Ectodermal cell (in vitro differentiated cells): ENCODE data around the gene KIF18A.

Experiments
- H3K27ac ChIP-seq: 2 replicates; pipeline ENCODE4 v1.7.0; 2013; ENCODE audit warnings: mild to moderate bottlenecking, low read depth, low read length; ENCODE audit not compliant: insufficient read depth, poor library complexity, severe bottlenecking
- H3K27me3 ChIP-seq: 2 replicates; pipeline ENCODE4 v1.7.0; 2013; ENCODE audit warnings: mild to moderate bottlenecking, low read length; ENCODE audit not compliant: insufficient read depth, control insufficient read depth, poor library complexity, severe bottlenecking
- H3K36me3 ChIP-seq: one replicate; pipeline ENCODE4 v1.7.0; 2013; ENCODE audit warnings: low read length; ENCODE audit not compliant: control insufficient read depth, insufficient read depth
- H3K4me1 ChIP-seq: one replicate; pipeline ENCODE4 v1.7.0; 2013; ENCODE audit warnings: low read length; ENCODE audit not compliant: control insufficient read depth, insufficient read depth
- H3K4me3 ChIP-seq: 2 replicates; pipeline ENCODE4 v1.7.0; 2013; ENCODE audit warnings: low read depth, low read length, control low read depth; ENCODE audit not compliant: insufficient read depth
- H3K9me3 ChIP-seq: 2 replicates; pipeline ENCODE4 v1.7.0; 2013; ENCODE audit warnings: mild to moderate bottlenecking, low read length, moderate library complexity; ENCODE audit not compliant: control insufficient read depth
- WGBS, 2 experiments: methylation state at CpG; one replicate each; pipeline ENCODE4 v1.1.7; 2013; ENCODE audit warnings: missing lambda C conversion rate in 2 of 2; 5-methylcytosine and 5-hydroxymethylcytosine counted together

KIF18A gene

DNA sequence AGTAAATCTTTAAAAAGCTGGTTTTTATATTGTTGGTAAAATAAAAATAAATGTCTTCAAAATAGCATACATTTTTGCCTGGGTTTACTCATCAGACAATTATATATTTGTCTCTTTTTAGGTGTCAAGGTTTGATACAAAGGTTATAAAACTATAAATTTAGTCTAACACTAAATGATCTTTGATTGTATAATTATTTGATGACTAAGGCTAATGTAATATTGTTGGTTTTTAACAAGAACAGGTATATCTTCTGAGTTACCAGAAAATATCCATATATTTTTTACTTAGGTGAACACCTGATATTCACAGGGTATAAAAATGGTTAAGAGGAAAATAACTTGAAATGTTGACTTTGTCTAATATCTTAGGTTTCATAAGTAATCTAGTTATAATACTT, 104.3 kb downstream of the KIF18A start:
- no peaks in the 10 kb centered on the region for H3K27me3 ChIP-seq
- H3K36me3 ChIP-seq = peaks cover 3% of the 10 kb centered on the region
- no peaks in the 10 kb centered on the region for H3K4me1 ChIP-seq
- no peak overlapping the region for H3K27ac ChIP-seq
- H3K9me3 ChIP-seq = no peaks in the 10 kb centered on the region
- no peak overlapping the region for H3K4me3 ChIP-seq

DNA sequence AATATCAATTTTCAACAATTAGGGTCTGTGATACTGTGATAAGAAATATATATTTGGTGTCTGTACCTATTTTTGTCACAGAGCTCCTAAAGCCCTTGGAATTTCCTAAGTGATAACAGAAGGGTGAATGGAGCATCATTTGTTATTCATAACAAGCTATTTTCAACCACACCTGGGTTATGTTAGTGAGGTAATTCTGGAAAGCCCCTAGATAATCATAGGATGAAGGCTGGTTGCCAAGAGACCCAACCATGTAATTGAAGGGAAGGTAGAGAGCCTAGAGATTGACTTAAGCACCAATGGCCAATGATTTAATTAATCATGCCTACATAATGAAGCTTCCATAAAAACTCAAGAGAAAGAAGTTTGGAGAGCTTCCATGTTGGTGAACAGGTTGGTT, 109.4 kb downstream of the KIF18A start:
- Histone ChIP-seq H3K9me3 (no peaks in the 10 kb centered on the region), H3K4me3 (no peak overlapping the region), H3K27ac (no peak overlapping the region), H3K27me3 (no peaks in the 10 kb centered on the region), H3K4me1 (no peaks in the 10 kb centered on the region), H3K36me3 (peaks cover 3% of the 10 kb centered on the region)

DNA sequence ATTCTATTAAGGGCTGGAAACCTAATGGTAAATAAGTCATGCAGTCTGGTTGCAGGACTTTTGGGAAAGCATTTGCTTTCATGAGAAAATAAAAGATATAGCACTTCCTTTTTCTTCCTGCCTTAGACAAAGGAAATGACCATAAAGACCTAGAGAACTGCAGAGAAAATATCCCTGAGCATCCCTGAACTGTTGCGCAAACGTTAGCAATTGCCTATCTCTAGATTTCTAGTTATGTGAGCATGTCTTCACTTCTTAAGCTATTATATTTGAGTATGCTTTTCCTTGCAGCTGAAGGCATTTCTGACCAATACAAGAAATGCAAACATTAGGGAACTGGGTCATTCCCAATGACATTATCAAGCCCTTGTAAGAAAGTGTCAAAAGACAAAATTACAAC, 110.6 kb downstream of the KIF18A start:
- no peaks in the 10 kb centered on the region for H3K4me1 ChIP-seq
- no peak overlapping the region for H3K4me3 ChIP-seq
- no peak overlapping the region for H3K27ac ChIP-seq
- no peaks in the 10 kb centered on the region for H3K27me3 ChIP-seq
- no peaks in the 10 kb centered on the region for H3K9me3 ChIP-seq
- WGBS, 2 experiments = 94 to 100% methylated on average over 2 of the region's 2 CpGs
- peaks cover 2% of the 10 kb centered on the region for H3K36me3 ChIP-seq

DNA sequence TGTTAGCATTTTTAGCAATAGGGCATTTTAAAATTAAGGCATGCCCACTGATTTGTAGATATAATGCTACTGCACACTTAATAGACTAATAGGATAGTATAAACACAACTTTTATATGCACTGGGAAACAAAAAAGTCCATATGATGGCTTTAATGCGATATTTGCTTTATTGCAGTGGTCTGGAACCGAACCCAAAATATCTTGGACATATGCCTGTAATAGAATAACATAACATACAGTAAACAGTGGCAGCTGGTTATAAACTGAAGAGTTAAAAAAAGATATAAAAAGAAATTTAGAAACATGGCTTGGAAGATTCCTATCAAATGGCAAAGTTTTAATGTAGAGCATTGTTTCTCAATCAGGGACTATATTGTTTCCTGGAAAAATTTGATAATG, 111.9 kb downstream of the KIF18A start:
- Histone ChIP-seq H3K27ac (no peak overlapping the region), H3K27me3 (no peaks in the 10 kb centered on the region), H3K4me3 (no peak overlapping the region), H3K36me3 (no peaks in the 10 kb centered on the region), H3K4me1 (no peaks in the 10 kb centered on the region), H3K9me3 (no peaks in the 10 kb centered on the region)
- 100% methylated on average over 2 of the region's 2 CpGs; no CpG with 5 or more reads in 1 of the 2 experiments for WGBS, 2 experiments

DNA sequence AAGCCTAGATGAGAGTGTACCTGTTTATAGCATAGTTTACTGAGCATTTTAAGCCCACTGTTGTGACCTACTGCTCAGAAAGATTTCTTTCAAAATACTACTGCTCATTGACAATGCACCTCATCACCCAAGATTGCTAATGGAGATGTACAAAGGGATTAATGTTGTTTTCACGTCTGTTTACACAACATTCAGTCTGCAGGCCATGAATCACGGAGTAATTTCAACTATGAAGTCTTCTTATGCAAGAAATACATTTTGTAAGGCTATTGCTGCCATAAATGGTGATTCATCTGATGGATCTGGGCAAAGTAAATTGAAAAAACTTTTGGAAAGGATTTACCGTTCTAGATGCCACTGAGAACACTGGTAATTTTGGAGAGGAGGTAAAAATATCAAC, 112.9 kb downstream of the KIF18A start:
- Histone ChIP-seq H3K9me3 (no peaks in the 10 kb centered on the region), H3K4me3 (no peak overlapping the region), H3K27me3 (no peaks in the 10 kb centered on the region), H3K4me1 (no peaks in the 10 kb centered on the region), H3K36me3 (no peaks in the 10 kb centered on the region), H3K27ac (no peak overlapping the region)
- WGBS, 2 experiments = 93 to 100% methylated on average over 3 of the region's 3 CpGs

DNA sequence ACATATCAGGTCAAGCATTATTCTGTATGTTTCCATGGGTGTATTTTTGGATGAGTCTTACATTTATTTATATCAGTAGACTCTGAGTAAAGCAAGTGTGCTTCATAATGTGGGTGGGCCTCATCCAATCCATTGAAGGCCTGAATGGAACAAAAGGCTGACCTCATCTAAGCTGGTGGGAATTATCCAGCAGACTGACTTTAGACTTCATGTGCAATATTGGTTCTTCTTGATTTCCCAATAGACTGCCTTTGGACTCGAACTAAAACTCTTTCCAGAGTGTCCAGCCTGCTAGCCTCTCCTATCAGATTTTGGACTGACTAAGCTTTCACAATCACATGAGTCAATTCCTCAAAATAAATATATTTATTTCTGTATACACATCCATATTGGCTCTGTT, 116.2 kb downstream of the KIF18A start:
- Histone ChIP-seq H3K27me3 (no peaks in the 10 kb centered on the region), H3K9me3 (no peaks in the 10 kb centered on the region), H3K36me3 (no peaks in the 10 kb centered on the region), H3K27ac (no peak overlapping the region), H3K4me1 (no peaks in the 10 kb centered on the region), H3K4me3 (no peak overlapping the region)
- WGBS, 2 experiments = 82 to 95% methylated on average over 1 of the region's 1 CpG

DNA sequence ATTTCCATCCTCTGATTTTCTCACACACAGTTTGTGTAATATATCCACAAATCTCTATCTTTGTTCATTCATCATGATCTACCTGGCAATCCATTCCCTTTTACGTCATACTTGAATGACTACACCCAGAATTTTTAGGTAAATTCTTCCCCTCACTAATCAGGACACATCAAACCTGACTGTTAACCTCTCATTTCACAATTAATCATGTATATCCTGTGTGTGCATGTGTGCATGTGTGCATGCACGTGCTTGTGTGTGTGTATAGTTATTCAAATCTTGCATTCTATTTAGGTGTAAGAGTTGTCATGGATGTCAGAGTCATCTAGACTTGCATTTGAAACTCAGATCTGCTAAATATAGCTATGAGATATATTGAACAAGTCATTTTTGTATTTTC, 130.4 kb downstream of the KIF18A start:
- no peaks in the 10 kb centered on the region for H3K27me3 ChIP-seq
- no peaks in the 10 kb centered on the region for H3K36me3 ChIP-seq
- WGBS, 2 experiments = 82 to 97% methylated on average over 2 of the region's 2 CpGs
- no peak overlapping the region for H3K4me3 ChIP-seq
- H3K4me1 ChIP-seq = no peaks in the 10 kb centered on the region
- H3K9me3 ChIP-seq = no peaks in the 10 kb centered on the region
- no peak overlapping the region for H3K27ac ChIP-seq

DNA sequence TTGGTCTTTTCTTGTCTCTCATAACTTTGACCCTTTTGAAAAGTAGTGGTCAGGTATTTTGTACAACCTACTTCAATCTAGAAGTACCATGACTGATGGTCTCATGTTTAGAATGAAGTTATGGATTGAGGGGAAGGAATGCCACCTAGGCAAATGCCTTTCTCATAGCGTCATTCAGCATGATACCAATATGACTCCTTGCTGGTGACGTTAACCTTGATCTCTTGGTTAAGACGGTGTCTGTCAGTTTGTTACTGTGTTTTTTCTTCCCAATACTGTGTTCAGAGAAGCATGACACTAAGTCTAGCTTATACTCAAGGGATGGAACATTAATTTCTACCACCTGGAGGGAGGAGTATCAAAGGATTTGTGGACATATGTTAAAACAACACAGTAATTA, 130.9 kb downstream of the KIF18A start:
- 94 to 97% methylated on average over 3 of the region's 3 CpGs for WGBS, 2 experiments
- Histone ChIP-seq H3K9me3 (no peaks in the 10 kb centered on the region), H3K4me3 (no peak overlapping the region), H3K27ac (no peak overlapping the region), H3K4me1 (no peaks in the 10 kb centered on the region), H3K36me3 (no peaks in the 10 kb centered on the region), H3K27me3 (no peaks in the 10 kb centered on the region)

DNA sequence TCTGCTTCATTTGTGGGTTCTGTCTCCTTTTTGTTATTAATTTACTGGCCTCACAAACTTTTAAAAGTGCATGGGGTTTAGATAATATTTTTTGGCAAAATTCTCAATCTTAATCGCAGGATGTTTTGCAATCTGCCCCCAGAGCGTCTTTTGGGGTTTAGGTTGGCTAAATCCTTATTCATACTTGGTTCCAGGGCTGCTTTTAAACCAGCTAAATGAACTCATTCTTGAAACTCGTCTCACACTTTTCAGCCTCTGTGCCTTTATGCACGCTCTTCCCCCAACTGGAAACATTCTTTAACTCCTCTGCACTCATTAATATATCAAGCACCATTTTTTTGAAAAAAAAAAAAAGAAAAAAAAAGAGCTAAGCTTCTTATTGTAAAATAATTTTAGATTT, 131.7 kb downstream of the KIF18A start:
- no peaks in the 10 kb centered on the region for H3K4me1 ChIP-seq
- H3K4me3 ChIP-seq = no peak overlapping the region
- H3K36me3 ChIP-seq = no peaks in the 10 kb centered on the region
- H3K27ac ChIP-seq = no peak overlapping the region
- H3K9me3 ChIP-seq = no peaks in the 10 kb centered on the region
- H3K27me3 ChIP-seq = no peaks in the 10 kb centered on the region
- WGBS, 2 experiments = 91 to 94% methylated on average over 3 to 4 of the region's 4 CpGs

DNA sequence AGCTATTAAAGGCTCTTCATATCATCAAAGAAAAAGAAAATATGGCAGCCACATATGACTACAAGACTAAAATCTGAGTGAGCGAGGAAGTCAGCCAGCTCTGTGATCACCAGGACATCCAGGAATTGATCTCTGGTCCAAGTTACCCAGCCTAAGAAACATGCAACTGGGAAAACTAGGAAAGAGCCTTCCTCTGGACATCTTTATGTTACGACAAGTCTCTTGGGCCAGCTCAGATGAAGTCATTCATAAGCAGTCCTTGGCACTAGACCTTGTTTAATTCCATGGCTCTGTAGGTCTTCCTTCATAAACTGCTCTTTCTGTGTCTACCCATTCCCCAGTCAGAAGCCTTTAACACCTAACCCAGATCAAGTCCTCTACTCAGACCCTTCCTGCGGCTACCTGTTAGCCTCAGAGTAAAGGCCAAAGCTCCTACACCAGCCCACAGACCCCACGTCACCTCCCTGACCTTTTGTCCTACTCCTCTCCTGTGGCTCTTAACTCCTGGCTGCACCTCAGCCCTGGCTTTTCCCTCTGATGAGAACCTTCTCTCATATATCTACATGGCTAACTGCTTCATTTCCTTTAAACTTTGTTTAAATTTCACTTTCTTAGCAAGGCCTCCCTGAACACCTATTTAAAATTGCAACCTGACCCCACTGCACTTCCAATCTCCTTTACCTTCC, 134.0 kb downstream of the KIF18A start:
- no peaks in the 10 kb centered on the region for H3K27me3 ChIP-seq
- no peaks in the 10 kb centered on the region for H3K36me3 ChIP-seq
- H3K4me3 ChIP-seq = no peak overlapping the region
- H3K9me3 ChIP-seq = no peaks in the 10 kb centered on the region
- no peak overlapping the region for H3K27ac ChIP-seq
- 91 to 92% methylated on average over 4 of the region's 4 CpGs for WGBS, 2 experiments
- no peaks in the 10 kb centered on the region for H3K4me1 ChIP-seq
